ENCODE data around the gene DCAF4.
"Not testable (repeated sequence)": the region's sequence is repeated elsewhere in the genome, so short reads cannot be mapped to it uniquely, and the experiment has no call there.

The DCAF4 gene

DNA sequence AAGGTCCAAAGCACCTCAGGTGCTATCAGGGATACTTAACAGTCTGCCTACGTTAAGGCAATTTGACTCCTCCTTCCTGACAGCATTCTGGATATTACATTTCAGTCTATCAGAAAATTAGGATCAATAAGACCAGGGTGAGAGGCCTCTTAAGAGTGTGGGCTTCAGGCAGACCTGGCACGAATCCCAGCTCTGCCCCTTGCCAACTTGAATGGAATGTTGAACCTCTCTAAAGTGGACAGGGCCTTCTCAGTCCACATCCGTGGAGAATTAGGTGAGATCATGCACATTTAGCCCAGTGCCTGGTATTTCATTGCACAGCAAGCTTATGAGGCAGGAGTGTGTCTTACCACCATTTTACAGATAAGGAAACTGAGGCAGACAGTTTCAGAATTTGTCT is 25.9 kb downstream of the DCAF4 start:
- H3K4me3 ChIP-seq (ENCODE audit: low read length): no peak overlapping the region
- TF ChIP-seq, protein P1, sequence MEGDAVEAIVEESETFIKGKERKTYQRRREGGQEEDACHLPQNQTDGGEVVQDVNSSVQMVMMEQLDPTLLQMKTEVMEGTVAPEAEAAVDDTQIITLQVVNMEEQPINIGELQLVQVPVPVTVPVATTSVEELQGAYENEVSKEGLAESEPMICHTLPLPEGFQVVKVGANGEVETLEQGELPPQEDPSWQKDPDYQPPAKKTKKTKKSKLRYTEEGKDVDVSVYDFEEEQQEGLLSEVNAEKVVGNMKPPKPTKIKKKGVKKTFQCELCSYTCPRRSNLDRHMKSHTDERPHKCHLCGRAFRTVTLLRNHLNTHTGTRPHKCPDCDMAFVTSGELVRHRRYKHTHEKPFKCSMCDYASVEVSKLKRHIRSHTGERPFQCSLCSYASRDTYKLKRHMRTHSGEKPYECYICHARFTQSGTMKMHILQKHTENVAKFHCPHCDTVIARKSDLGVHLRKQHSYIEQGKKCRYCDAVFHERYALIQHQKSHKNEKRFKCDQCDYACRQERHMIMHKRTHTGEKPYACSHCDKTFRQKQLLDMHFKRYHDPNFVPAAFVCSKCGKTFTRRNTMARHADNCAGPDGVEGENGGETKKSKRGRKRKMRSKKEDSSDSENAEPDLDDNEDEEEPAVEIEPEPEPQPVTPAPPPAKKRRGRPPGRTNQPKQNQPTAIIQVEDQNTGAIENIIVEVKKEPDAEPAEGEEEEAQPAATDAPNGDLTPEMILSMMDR (IDR thresholded peaks at IDR 0.05; ENCODE audit: insufficient read depth, low read depth, low read length, missing control alignments): no peak
- DNase-seq (ENCODE audit: low read depth): no peak

DNA sequence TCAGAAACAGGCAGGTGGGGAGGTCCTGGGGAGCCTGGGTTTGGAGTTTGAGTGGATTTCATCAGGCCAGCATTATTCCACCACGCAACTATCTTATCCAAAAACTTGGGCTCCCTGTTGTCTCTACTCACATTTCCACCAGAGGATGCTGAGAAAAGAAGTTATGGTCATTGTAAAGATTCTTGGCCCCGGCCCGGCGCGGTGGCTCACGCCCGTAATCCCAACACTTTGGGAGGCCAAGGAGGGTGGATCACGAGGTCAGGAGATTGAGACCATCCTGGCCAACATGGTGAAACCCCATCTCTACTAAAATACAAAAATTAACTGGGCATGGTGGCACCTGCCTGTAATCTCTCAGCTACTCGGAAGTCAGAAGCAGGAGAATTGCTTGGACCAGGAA is 30.5 kb downstream of the DCAF4 start:
- DNase-seq (ENCODE audit: low read depth); H3K4me3 ChIP-seq (ENCODE audit: low read length): not testable (repeated sequence)

DNA sequence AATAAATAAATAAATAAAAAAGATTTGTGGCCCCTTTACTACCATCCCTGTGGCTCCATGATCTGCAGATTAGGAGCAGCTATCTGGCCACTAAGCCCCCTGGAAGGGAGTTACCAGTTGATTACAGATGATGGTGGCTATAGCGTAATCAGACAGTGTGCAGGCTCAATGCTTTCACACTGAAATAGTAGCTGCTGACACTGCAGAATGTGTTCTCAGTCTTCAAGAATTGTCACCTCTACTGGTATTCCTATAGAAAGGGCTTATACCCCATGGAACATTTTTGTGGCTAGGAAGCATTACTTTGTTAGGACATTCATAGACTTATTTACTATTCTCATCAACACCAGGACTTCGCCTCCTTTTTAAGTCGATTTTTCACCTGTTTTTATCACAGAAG is 30.9 kb downstream of the DCAF4 start:
- TF ChIP-seq, protein P1 (IDR thresholded peaks at IDR 0.05; ENCODE audit: insufficient read depth, low read depth, low read length, missing control alignments): no peak

DNA sequence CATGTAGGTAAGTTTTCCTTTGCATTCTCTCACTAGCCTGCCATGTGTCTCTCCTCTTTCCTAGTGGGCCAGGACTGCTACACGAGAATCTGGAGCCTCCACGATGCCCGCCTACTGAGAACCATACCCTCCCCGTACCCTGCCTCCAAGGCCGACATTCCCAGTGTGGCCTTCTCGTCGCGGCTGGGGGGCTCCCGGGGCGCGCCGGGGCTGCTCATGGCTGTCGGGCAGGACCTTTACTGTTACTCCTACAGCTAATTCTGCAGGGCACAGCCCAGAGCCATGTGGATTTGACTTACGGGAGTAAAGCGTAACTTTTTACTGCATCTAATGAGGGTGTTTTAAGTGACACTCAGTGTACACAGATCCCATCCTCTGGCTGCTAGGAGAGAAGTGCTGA is 32.3 kb downstream of the DCAF4 start:
- H3K4me3 ChIP-seq (ENCODE audit: low read length): no peak overlapping the region
- TF ChIP-seq, protein P1 (IDR thresholded peaks at IDR 0.05; ENCODE audit: insufficient read depth, low read depth, low read length, missing control alignments): no peak
- no peak for DNase-seq (ENCODE audit: low read depth)

More for the DNA sequence above, 30.9 kb downstream of the DCAF4 start:
- no peak overlapping the region for H3K4me3 ChIP-seq (ENCODE audit: low read length)
- no peak for DNase-seq (ENCODE audit: low read depth)

DNA sequence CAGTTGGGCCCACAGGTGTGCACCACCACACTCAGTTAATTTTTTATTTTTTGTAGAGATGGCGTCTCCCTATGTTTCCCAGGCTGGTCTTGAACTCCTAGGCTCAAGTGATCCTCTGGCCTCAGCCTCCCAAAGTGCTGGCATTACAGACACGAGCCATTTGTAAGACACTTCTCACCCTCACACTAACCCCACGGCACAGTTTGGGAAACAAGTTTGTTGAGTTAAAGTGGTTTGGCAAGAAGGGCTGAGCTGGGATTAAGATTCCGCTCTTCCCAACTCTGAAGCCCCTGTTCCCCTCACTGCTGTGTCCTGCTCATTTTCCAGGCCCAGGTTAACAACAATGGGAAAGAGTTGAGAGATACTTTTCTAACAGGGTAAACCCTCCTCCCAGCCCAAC is 34.8 kb downstream of the DCAF4 start:
- peak; percentile 18 for DNase-seq (ENCODE audit: low read depth)
- not testable (repeated sequence) for H3K4me3 ChIP-seq (ENCODE audit: low read length)

DNA sequence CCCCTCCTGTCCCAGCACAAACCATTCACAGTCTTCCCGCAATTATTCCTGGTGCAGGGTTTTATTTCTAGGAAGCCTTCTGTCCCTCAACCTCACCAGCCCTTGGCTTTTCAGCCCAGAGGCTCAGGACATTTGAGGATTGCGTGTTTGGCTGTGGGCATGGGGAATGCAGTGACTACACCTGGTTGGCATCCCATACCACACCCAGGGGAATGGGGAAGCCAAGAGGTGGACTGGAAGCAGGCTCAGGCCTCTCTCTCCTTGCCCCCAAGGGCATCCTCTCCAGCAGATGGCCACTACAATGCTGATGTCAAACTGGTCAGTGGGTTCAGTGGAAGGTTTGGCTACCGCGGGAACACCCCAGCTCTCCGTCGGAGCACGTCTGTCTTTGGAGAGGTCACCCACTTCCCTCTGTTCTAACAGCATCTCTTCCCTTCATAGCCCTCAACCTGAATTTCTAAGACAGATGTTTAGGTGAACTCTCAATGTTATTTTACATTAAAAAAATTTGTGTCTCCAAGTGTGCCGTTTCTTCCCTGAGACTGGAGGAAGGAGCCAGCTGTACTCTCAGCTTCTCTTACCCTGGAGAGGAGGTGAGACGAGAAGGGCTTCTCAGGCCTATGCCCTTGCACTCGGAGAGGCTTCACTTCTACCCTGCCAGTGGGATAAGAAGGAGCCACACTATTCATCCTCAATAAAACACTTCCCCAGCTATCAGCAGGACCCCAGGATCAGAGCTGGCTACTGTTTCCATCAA is 35.5 kb downstream of the DCAF4 start:
- DNase-seq (ENCODE audit: low read depth): peak; percentile 88
- TF ChIP-seq, protein P1 (IDR thresholded peaks at IDR 0.05; ENCODE audit: insufficient read depth, low read depth, low read length, missing control alignments): no peak
- H3K4me3 ChIP-seq (ENCODE audit: low read length): no peak overlapping the region

DNA sequence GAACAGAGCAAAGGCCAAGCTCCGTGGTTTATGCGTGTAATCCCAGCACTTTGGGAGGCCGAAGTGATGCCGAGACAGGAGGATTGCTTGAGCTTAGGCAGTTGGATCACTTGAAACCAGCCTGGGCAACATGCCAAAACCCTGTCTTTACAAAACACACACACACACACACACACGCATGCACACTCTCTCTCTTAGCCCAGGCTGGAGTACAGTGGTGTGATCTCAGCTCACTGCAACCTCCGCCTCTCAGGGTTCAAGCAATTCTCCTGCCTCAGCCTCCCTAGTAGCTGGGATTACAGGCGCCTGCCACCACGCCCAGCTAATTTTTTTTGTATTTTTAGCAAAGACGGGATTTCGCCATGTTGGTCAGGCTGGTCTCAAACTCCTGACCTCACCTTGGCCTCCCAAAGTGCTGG is 36.1 kb downstream of the DCAF4 start:
- not testable (repeated sequence) for H3K4me3 ChIP-seq (ENCODE audit: low read length)
- DNase-seq (ENCODE audit: low read depth): peak; percentile 71

DNA sequence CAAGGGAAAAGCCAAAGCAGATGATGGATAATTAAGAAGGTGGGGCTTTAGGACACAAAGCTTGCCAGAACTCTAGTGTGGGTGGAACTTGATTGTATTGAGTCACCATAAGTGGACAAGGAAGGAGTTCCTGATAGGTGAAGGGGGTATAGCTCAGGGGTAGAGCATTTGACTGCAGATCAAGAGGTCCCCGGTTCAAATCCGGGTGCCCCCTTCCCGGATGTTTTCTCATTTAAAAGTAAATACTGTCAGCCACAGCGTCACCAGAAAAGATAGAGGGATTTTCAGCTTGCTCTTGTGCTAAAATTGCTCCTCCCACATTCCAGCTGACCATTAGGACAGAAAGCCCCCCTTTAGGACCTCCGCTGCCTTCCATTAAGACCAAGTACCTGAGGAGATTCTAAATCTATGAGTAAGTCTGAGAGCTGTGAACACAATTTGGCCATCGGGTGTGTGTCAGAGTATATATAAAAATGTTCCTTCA is 36.6 kb downstream of the DCAF4 start:
- peak; percentile 78 for DNase-seq (ENCODE audit: low read depth)
- TF ChIP-seq, protein P1 (IDR thresholded peaks at IDR 0.05; ENCODE audit: insufficient read depth, low read depth, low read length, missing control alignments): no peak
- H3K4me3 ChIP-seq (ENCODE audit: low read length): no peak overlapping the region

All from epithelial cell of esophagus (primary cell).